Motor neuron (in vitro differentiated cells): Measurements from ENCODE around the gene SNX20. TPM values are rescaled to one million over a fixed set of nuclear protein-coding genes. Genes with fewer than 3 reads are reported as not detected.

Source experiments
- ATAC-seq, 8 experiments: fragments of 200-7000 bp; cut with Tn5 transposase; replicated peaks in 6 of 8; 2 replicates each; pipeline ENCODE4 v1.8.0; 2021; ENCODE audit warnings: mild to moderate bottlenecking in 8 of 8, moderate library complexity in 8 of 8
- H3K27ac ChIP-seq, 2 donors: fragments of 250-450 bp; sonication (Bioruptor Pico); 2 replicates each; pipeline ENCODE4 v1.9.0; 2021; ENCODE audit warnings: antibody characterized with exemption in 2 of 2, mild to moderate bottlenecking in 2 of 2, moderate library complexity in 1 of 2
- H3K4me1 ChIP-seq, 2 donors: fragments of 250-450 bp; sonication (Bioruptor Pico); replicated peaks in 1 of 2; 2 replicates each; pipeline ENCODE4 v1.6.1; 2021; ENCODE audit warnings: antibody characterized with exemption in 2 of 2, mild to moderate bottlenecking in 2 of 2, moderate library complexity in 1 of 2
- H3K4me3 ChIP-seq, 5 donors: fragments of 250-450 bp; sonication (Bioruptor Pico); 2 replicates each; pipeline ENCODE4 v1.9.0; 2021; ENCODE audit warnings: antibody characterized with exemption in 5 of 5, mild to moderate bottlenecking in 5 of 5, moderate library complexity in 4 of 5
- WGBS, 10 experiments: fragments of 450-650 bp; shearing (Covaris generic); methylation state at CpG; one replicate each; pipeline ENCODE4 v1.0.0; 2022; 5-methylcytosine and 5-hydroxymethylcytosine counted together
- in situ Hi-C, 9 experiments: fragments of 400-800 bp; cut with MboI; loops; one replicate each; pipeline ENCODE4 v1.15.0; 2021; ENCODE audit warnings: low sequenced_read_pairs in 9 of 9, low pct_unique_long_range_greater_than_20kb in 2 of 9; ENCODE audit not compliant: unreplicated experiment in 9 of 9
- total RNA-seq, 8 experiments: library from RNA; unstranded; fragments of 300-600 nt; gene quantifications; 2 replicates each; pipeline versions ENCODE4 v1.2.3 to v1.2.4, GENCODE V29; 2022

Gene SNX20
- total RNA-seq, 8 experiments from 2014 or later: 0.13 to 0.36 (median 0.24) TPM; not detected in 3

DNA sequence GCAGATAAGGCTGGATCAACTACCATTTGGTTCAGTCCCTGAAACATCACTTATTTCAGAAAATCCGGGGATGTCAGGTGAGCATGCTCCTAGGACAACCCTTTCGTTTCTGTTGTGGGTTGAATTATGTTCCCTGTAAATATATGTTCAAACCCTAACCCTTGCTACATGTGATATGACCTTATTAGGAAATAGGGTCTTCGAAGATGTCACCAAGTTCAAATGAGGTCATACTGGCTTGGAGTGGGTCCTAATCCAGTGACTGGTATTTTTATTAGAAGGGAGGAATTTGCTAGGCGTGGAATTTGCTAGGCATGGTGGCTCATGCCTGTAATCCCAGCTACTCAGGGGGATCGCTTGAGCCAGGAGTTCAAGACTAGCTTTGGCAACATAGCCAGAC, 21.3 kb downstream of the SNX20 start:
- Histone ChIP-seq H3K4me1 (no peaks in the 10 kb centered on the region), H3K27ac (no peak overlapping the region), H3K4me3 (no peak overlapping the region)
- in situ Hi-C loops: loop anchor here in 5 of 9 experiments (25.0 kb wide), 3 partner anchors 273 to 448 kb away; partner anchors contain the start of gene BRD7 (in 1 of the 5)
- 0 to 100% (median 93%) methylated on average over 1 to 4 of the region's 5 CpGs; no CpG with 5 or more reads in 1 of the 10 experiments for WGBS, 10 experiments
- no peak for ATAC-seq

DNA sequence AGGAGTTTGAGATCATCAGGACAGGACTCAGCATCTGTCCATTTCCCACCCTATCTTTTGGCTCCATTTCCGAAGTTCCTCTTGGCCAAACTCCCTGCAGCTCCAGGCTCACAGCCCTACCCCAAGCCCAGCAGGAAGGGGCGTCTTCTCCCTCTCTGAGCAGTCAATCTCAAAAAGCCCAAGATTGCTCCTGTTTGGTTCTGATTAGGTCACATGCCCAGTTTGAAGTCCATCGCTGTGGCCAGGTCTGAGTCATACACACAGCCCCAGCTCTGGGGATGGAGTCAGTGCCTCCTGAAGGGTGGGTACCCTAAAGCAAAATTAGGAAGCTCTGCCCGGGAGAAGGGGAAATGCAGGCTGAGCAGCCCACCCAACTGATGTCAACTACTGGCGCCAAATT, 23.9 kb downstream of the SNX20 start:
- 0 to 100% (median 69%) methylated on average over 1 to 3 of the region's 5 CpGs; no CpG with 5 or more reads in 3 of the 10 experiments for WGBS, 10 experiments
- no peak overlapping the region for H3K4me3 ChIP-seq
- in situ Hi-C loops: loop anchor here in 5 of 9 experiments (25.0 kb wide), 3 partner anchors 270 to 445 kb away; partner anchors contain the start of gene BRD7 (in 1 of the 5)
- ATAC-seq: peak in 6 of 8 experiments; percentile 21 to 71 (median 54)
- no peak overlapping the region for H3K27ac ChIP-seq
- H3K4me1 ChIP-seq: no peaks in the 10 kb centered on the region

DNA sequence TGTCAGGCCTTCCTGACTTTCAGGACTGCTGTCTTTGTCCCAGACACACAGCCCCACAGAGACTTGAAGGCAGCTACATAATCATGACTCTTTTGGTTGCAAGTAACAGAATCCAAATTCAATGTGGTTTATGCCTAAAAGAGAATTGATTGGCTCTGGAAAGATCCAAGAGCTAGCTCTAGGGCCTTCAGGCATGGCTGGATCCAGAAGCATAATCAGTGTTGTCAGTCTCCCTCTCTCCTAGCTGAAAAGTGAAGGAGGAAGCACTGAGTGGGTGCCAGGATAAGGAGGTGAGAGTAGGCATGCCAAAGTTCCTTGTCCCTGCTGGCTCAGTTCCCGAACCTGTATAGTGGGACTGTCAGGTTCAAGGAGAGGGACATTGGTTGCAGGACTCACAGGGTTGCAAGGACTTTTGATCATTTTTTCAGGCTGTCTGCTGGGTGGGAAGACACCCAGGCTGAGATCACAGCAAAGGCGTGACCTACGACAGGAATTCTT, 25.5 kb downstream of the SNX20 start:
- ATAC-seq: no peak
- in situ Hi-C loops: loop anchor here in 5 of 9 experiments (25.0 kb wide), 3 partner anchors 268 to 443 kb away; partner anchors contain the start of gene BRD7 (in 1 of the 5)
- Histone ChIP-seq H3K4me3 (no peak overlapping the region), H3K4me1 (no peaks in the 10 kb centered on the region), H3K27ac (no peak overlapping the region)
- 24 to 100% (median 72%) methylated on average over 1 to 3 of the region's 3 CpGs; no CpG with 5 or more reads in 5 of the 10 experiments for WGBS, 10 experiments

DNA sequence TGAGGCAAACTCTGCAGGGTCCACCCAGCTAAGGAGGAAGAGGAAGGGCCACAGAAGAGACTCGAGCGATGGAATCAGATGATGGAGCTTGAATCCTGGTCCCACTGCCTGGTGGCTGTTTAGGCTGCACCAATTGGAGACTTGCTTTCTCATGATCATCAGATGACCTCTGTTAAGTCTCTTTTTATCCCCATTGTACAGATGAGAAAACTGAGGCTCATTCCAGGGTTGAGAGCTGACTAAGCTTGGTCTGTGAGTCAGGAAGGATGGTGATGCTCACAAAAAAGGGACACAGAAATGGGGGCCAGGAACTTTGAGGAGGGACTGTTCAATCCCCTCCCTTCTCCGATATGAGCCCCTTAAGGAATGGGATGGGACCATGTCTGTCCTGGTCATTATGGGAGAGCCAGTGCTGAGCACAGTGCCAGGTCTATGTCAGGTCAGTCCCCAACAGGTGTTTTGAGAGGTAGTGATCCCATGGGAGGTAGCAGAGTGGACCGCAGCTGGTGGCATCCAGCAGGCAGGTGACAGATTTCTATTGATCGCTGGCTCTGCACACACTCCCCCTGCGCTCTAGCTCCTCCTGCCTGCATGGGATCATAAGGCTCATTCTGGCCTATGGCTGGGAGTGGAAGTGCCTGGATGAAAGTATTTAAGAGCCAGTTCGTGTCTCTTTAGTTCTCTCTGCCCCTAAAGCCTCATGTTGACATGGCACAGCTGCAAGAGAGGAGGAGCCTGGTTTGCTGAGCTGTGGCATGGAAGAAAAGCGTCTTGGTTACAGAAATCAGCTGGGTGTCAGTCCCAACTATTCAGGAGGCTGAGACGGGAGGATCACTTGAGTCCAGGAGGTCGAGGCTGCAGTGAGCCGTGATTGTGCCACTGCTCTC, 27.2 kb downstream of the SNX20 start:
- H3K4me3 ChIP-seq: no peak overlapping the region
- in situ Hi-C loops: loop anchor here in 5 of 9 experiments (25.0 kb wide), 3 partner anchors 267 to 442 kb away; partner anchors contain the start of gene BRD7 (in 1 of the 5)
- 30 to 85% (median 65%) methylated on average over 1 to 5 of the region's 11 CpGs; no CpG with 5 or more reads in 3 of the 10 experiments for WGBS, 10 experiments
- ATAC-seq: no peak
- H3K27ac ChIP-seq: no peak overlapping the region
- no peaks in the 10 kb centered on the region for H3K4me1 ChIP-seq

DNA sequence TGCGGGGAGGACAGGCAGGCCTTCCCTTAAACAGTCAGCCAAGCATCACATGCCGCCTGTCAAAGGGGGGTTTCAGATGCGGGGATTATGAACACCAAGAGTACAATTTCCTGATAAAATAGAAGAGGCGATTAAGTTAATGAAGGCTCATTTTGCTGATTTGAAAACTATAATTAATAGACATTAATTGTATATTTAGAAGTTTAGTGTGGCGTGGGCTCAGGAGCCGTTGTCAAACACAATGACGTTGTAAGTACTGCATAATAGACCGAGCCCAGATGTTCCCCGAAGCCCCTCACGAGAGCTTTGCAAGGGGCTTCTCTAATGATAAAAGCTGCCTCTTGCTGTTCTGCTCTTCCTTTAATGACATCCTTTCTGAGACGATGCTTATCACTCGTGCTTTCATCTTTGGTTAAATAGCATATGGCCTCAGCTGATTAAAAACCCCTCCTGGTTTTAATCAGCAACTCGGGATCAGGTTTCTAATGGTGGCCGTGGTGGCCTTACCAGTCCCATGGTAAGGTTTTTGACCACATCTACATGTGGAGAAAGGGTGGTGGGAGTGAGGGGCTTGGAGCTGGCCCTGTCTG, 28.2 kb downstream of the SNX20 start:
- Histone ChIP-seq H3K4me1 (no peaks in the 10 kb centered on the region), H3K4me3 (no peak overlapping the region), H3K27ac (no peak overlapping the region)
- 20 to 73% (median 56%) methylated on average over 2 to 14 of the region's 14 CpGs; no CpG with 5 or more reads in 1 of the 10 experiments for WGBS, 10 experiments
- ATAC-seq: no peak
- in situ Hi-C loops: loop anchor here in 5 of 9 experiments (25.0 kb wide), 3 partner anchors 266 to 441 kb away; partner anchors contain the start of gene BRD7 (in 1 of the 5)

DNA sequence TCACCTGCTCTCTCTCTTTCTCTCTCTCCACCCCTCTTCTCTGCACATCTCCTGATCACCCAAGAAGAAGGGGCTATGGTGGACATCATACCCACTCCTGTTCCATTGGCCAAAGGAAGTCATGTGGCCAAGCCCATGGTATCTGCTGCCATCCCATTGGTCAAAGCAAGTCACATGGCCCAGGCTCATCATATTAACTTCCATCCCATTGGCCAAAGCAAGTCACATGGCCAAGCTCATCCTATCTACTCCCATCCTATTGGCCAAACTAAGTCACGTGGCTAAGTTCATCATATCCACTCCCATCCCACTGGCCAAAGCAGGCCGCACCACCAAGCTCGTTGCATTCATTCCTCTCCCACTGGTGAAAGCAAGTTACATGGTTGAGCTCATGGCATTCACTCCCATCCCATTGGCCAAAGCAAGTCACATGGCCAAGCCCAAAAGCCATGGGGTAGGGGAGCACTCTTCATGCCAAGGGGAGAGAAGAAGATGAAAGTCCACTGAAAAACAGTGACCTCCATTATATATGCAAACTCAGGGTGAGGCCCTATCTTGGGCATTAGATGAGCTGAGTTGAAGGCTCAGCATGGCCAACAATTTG, 29.2 kb downstream of the SNX20 start:
- Histone ChIP-seq H3K4me1 (no peaks in the 10 kb centered on the region), H3K27ac (no peak overlapping the region), H3K4me3 (no peak overlapping the region)
- in situ Hi-C loops: loop anchor here in 5 of 9 experiments (25.0 kb wide), 3 partner anchors 265 to 440 kb away; partner anchors contain the start of gene BRD7 (in 1 of the 5)
- no peak for ATAC-seq
- 60 to 100% (median 92%) methylated on average over 1 to 3 of the region's 3 CpGs; no CpG with 5 or more reads in 3 of the 10 experiments for WGBS, 10 experiments

DNA sequence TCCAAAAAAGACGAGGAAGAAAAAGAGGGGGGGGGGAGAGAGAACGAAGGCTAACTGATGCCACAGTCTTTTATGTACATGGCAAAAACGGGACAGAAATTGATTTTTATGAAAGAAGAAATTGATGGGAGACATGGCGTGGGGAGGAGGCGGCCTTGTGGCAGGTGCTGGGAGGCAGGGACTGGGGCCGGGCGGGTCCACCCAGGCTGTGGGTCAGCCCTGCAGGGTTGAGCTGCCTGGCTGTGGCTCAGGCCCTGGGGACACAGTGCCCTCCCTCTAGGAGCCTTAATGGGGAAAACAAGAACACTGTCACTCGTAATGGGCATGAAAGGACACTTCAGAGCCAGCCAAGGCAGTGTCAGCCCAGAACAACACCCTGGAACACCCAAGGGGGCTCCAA, 34.8 kb downstream of the SNX20 start:
- no peak overlapping the region for H3K27ac ChIP-seq
- no peak overlapping the region for H3K4me3 ChIP-seq
- peak in 3 of 8 experiments; percentile 23 to 31 (median 26) for ATAC-seq
- peaks cover 10 to 12% of the 10 kb centered on the region in 2 donors for H3K4me1 ChIP-seq
- WGBS, 10 experiments: 0 to 60% (median 44%) methylated on average over 1 to 6 of the region's 8 CpGs; no CpG with 5 or more reads in 3 of the 10 experiments
- in situ Hi-C loops: no loop called here

DNA sequence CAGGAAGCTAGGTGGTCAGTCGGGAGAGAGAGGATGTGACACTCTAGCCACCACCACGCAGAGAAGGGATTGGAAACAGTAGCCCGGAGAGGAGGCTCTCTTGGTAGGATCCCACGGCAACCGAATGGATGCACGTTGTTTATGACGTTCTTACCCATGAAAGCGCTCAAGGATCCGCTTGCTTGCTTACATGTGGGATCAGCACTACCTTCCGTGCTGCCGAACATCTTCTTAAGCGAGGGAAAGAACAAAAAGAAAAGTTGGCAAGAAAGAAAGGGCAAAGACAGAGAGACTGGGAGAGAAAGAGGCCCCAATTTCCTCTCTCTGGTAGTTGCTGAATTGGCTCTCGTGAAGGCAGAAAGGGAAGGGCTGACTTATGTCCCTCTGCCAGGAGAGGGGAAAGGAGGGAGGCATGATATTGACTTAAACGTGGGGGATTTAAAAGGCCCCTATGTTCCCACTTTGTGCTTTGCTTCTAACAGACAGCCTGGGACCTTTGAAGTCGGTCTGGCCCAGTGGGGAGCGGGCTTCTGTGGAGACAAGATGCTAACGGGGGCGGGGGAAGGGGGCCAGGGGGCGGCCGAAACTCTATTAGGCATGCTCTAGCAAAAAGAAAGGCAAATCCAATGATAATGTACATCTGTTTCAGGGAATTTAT, 35.4 kb downstream of the SNX20 start:
- H3K4me1 ChIP-seq: peaks cover 10 to 12% of the 10 kb centered on the region in 2 donors
- H3K27ac ChIP-seq: no peak overlapping the region
- 4 to 80% (median 39%) methylated on average over 3 to 13 of the region's 20 CpGs; no CpG with 5 or more reads in 2 of the 10 experiments for WGBS, 10 experiments
- ATAC-seq: peak in 4 of 8 experiments; percentile 17 to 80 (median 32)
- H3K4me3 ChIP-seq: no peak overlapping the region
- in situ Hi-C loops: no loop called here

DNA sequence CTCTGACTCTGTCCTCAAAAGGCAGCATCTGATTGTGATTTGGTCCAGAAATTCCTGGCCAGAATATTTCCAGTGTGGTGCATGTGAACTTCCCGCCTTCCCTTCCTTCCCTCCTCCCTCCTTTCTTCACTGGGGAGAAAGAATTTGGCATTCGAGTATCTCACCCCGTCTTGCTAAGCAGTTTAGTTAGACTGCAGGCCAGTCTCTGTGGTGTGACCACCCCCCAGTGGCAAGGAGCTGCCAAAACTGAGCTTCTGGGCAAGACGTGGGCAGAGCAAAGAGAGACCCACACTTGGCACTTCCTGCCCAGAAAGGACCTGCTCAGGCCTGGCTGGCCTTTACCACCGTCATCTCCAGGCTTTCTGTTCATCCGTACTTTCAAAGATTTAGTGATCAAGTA, 36.4 kb downstream of the SNX20 start:
- peak in 3 of 8 experiments; percentile 46 to 79 (median 60) for ATAC-seq
- WGBS, 10 experiments: 0 to 69% (median 42%) methylated on average over 1 to 4 of the region's 6 CpGs; no CpG with 5 or more reads in 6 of the 10 experiments
- Histone ChIP-seq H3K4me3 (no peak overlapping the region), H3K27ac (no peak overlapping the region), H3K4me1 (peaks cover 10 to 12% of the 10 kb centered on the region in 2 donors)
- in situ Hi-C loops: no loop called here

DNA sequence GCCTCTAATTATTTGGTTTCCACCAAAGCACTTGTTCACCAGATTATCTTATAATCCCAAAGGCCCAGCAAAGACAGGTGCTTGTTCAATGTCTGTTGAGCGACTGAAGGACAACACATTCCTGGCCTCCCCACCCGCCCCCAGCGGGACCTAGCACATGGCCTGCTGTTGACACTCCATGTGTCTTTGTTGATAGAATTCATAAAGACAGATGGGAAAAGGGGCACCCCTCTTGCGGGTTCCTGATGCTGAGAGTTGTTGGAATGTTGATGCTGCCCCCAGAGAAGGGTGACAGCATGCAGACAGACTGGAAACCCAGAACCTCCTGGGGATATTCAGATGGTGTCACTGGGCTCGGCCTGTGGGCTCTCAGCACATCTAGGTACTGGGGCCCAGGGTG, 36.9 kb downstream of the SNX20 start:
- peaks cover 10 to 12% of the 10 kb centered on the region in 2 donors for H3K4me1 ChIP-seq
- H3K27ac ChIP-seq: no peak overlapping the region
- WGBS, 10 experiments: 20 to 100% (median 80%) methylated on average over 1 to 4 of the region's 5 CpGs; no CpG with 5 or more reads in 5 of the 10 experiments
- in situ Hi-C loops: no loop called here
- no peak for ATAC-seq
- no peak overlapping the region for H3K4me3 ChIP-seq

DNA sequence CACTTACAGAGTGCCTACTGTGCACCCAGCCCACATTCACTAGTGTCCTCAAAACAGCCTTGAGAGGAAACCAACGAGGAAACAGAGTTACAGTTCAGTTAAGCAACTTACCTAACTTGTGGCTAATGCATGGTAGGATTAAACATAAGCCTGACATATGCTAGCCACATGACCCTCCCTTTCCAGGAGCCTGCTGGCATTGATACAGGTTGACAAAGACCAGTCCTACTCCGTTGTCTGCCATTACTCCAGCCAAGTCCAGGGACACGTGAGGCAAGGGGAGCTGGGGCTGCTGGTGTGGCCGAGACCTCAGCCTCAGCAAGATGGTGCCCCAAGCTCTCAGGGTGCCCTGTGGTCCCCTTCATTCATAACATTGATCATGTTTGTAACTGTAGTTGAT, 37.9 kb downstream of the SNX20 start:
- 20 to 100% (median 92%) methylated on average over 1 to 4 of the region's 4 CpGs; no CpG with 5 or more reads in 6 of the 10 experiments for WGBS, 10 experiments
- in situ Hi-C loops: no loop called here
- Histone ChIP-seq H3K27ac (no peak overlapping the region), H3K4me3 (no peak overlapping the region), H3K4me1 (peaks cover 10 to 12% of the 10 kb centered on the region in 2 donors)
- no peak for ATAC-seq

DNA sequence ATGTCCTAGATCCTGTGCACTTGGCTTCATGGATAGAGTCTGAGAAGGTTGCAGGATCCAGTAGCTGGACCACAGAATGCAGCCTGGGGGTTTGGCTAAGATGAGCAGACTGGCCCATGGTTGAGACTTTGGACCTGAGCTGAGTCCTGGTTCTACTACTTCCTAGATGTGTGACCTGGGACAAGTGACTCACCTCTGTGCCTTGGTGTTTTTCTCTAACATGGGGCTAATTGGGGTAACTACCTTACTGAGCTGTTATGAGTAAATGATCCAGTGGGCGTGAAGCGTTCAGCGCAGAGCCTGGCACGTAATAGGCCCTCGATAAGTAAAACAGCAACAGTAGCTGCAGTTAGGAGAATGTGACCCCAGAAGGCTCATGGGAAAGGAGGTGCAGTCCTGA, 38.8 kb downstream of the SNX20 start:
- ATAC-seq: no peak
- 92 to 100% (median 99%) methylated on average over 2 to 5 of the region's 5 CpGs; no CpG with 5 or more reads in 6 of the 10 experiments for WGBS, 10 experiments
- peaks cover 10 to 12% of the 10 kb centered on the region in 2 donors for H3K4me1 ChIP-seq
- no peak overlapping the region for H3K4me3 ChIP-seq
- in situ Hi-C loops: no loop called here
- H3K27ac ChIP-seq: no peak overlapping the region
